ENCODE measurements around the gene INPP4A.
"Not testable (repeated sequence)": the region's sequence is repeated elsewhere in the genome, so short reads cannot be mapped to it uniquely, and the experiment has no call there.

Gene INPP4A

GRCh38 chr2:98444436-98445176, at the start of gene INPP4A:
TSS of gene INPP4A (plus strand) at chr2:98444858. CDS start at chr2:98520049, 75,191 bp downstream.
- DNase-seq, result peak; percentile 65

- DNase-seq, result no peak
These were observed 48.7 kb upstream of the INPP4A start for GRCh38 chr2:98395977-98396376.

DNA sequence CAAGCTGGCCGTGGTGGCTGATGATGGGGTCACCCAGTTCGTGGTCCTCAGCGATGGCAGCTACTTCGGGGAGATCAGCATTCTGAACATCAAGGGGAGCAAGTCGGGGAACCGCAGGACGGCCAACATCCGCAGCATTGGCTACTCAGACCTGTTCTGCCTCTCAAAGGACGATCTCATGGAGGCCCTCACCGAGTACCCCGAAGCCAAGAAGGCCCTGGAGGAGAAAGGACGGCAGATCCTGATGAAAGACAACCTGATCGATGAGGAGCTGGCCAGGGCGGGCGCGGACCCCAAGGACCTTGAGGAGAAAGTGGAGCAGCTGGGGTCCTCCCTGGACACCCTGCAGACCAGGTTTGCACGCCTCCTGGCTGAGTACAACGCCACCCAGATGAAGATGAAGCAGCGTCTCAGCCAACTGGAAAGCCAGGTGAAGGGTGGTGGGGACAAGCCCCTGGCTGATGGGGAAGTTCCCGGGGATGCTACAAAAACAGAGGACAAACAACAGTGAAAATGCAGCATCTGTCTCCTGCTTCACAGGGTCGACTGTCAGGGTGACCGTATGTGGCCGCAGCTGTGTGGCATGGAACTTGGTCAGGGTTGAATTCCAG, 47.8 kb upstream of the INPP4A start:
- DNase-seq, result no peak

DNA sequence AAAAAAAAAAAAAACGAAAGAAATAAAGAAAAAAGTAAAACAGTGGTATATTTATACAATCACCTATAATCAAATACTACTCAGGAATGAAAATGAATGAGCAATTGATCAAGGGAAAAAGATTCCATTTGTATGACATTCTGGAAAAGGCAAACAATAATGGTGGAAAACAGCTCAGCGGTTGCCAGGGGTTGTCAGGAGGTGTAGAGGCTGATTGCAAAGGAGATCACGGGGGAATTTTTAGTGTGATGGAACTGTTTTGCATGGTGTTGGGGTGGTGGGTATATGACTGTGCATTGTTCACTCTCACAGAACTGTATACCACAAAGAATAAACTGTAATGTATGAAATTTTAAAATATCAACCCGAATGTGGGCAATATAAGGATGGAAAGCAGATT, 45.5 kb upstream of the INPP4A start:
- DNase-seq, result no peak

GRCh38 chr2:98403878-98404277, 40.8 kb upstream of the INPP4A start:
- no peak for DNase-seq

- DNase-seq, result no peak
These were observed 40.0 kb upstream of the INPP4A start for GRCh38 chr2:98404556-98405250.

- DNase-seq, result no peak
These were observed 39.4 kb upstream of the INPP4A start for GRCh38 chr2:98405301-98405700.

GRCh38 chr2:98408155-98408554, 36.5 kb upstream of the INPP4A start:
- no peak for DNase-seq

DNA sequence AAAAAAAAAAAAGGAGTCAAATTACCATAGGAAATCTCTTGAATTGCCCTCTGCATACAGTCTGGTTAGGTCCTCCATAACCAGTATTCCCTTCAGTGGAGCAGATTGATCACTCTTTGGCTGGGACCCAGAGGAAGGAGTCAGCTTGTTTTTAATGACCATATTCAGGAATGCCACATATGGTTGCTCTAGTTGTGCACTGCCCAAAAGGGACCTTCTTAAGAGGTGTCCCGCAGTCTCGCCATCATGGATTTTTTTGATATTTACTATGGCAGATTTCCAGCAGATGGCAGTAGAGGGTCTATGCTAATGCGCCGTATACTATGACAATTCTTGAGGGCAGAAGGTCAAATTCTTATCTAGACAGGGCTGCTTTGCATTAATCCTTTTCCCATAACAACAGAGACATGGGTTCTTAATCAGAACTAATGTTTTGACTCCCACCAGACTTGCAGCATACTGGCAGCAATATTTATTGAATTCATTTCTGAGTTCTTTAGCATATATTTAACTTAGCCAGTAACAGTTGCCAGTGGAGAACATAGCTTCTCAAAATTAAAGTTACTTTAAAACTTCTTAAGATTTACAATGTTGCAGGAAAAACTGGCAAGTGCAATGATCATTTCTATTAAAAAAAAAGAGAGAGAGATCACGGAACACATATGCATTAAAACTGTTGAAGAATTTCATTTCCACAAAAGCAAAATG, 31.8 kb upstream of the INPP4A start:
- peak; percentile 83 for DNase-seq

DNA sequence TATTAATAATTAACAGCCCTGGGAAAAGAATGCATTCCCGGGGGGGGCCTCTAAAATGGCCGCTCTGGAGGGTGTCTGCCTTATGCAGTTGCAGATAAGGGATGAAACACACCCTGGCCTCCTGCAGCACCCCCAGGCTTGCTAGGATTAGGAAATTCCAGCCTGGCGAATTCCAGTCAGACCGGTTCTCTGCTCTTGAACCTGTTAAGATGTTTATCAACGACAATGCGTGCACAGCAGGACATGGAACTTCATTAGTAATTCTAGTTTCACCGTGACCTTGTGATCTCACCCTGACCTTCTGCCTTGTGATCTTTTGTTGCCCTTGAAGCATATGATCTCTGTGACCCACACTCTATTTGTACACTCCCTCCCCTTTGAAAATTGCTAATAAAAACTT, 30.4 kb upstream of the INPP4A start:
- not testable (repeated sequence) for DNase-seq

DNA sequence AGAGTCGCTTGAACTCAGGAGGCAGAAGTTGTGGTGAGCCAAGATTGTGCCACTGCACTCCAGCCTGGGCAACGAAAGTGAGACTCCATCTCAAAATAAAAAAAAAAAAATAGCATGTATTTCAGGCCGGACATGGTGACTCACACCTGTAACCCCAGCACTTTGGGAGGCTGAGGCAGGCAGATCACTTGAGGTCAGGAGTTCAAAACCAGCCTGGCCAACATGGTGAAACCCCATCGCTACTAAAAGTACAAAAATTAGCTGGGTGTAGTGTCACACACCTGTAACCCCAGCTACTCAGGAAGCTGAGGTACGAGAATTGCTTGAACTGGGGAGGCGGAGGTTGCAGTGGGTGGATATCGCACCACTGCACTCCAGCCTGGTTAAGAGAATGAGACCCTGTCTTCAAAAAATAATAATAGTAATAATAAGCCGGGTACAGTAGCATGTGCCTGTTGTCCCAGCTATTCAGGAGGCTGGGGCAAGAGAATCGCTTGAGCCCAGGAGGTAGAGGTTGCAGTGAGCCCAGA, 28.9 kb upstream of the INPP4A start:
- DNase-seq, result not testable (repeated sequence)

GRCh38 chr2:98416383-98417159, 28.1 kb upstream of the INPP4A start:
- no peak for DNase-seq

DNA sequence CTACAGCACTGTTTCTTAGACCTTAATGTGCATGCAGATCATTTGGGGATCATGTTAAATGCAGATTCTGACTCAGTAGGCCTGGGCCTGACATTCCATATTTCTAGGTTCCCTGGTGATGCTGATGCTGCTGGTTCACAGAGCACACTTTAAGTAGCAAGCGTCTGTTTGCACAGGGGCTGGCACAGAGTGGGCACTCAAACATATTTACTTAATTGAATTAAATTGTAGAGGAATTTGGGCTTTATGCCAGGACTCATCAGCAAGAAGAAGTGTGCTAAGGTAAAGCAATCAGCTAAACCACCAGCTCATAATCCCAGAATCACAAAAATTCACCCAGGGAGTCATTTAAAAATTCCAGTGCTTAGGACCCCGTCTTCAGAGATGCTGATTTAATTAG, 25.1 kb upstream of the INPP4A start:
- no peak for DNase-seq

DNA sequence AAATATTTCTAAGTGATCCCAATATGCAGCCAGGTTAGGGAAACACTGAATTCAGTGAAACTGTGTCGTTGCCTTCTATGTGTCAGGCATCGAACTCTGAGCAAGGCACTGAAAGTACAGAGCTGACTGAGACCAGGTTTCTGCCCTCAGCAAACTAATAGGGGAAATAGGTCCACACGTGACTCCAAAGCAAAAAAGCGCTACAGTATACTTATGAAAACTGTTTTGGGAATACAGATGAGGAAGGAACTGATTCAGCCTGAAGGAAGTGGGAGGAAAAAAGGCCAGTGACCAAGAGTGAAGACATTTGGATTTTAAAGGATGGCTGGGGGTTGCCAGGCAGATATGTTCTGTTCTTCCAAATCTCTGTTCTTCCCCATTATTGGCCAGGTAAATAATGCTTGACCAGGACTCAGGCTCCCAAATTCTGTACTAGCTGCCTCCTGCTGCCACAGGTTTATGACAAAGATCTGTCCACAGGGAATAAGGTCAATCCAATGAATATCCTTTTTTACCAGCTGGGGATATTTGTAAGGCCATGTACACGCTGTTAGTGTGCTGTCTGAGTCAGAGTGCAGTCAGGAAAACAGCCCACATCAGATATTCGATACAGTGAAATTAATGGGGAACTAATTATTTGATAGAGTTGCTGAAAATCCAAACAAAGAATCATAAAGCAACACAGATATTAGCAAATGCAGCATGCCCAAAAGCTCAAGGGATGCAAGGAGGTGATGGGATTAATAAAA, 24.5 kb upstream of the INPP4A start:
- no peak for DNase-seq

GRCh38 chr2:98422449-98422848, 22.2 kb upstream of the INPP4A start:
- DNase-seq, result no peak

DNA sequence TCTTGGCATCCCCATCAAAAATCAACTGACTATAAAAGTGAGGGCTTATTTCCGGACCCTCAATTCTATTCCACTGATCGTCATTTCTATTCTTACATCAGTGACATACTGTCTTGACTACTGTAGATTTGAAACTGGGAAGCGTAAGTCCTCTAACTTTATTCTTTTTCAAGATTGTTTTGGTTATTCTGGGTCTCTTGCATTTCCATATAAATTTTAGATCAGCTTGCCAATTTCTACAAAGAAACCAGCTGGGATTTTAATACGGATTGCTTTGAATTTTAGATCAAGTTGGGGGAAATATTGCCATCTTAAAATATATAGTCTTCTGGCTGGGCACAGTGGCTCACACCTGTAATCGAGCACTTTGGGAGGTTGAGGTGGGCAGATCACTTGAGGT, 17.9 kb upstream of the INPP4A start:
- DNase-seq, result no peak

GRCh38 chr2:98432145-98432544, 12.5 kb upstream of the INPP4A start:
- DNase-seq, result no peak

GRCh38 chr2:98433363-98433964, 11.2 kb upstream of the INPP4A start:
- no peak for DNase-seq

GRCh38 chr2:98434492-98434891, 10.2 kb upstream of the INPP4A start:
- DNase-seq, result no peak

DNA sequence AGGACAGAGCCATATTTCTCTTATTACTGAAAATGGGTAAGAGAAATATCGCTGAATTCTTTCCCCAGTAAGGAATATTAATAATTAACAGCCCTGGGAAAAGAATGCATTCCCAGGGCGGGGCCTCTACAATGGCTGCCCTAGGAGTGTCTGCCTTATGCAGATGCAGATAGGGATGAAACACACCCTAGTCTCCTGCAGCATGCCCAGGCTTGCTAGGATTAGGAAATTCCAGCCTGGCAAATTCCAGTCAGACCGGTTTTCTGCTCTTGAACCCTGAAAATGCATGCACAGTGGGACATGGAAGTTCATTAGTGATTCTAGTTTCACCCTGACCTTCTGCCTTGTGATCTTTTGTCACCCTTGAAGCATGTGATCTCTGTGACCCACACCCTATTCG, 9.0 kb upstream of the INPP4A start:
- not testable (repeated sequence) for DNase-seq

GRCh38 chr2:98436734-98437133, 7.9 kb upstream of the INPP4A start:
- no peak for DNase-seq

Measured in hematopoietic multipotent progenitor cell treated with erythropoietin and hydrocortisone succinate and interleukin-3 and kit ligand, for 8 days (in vitro differentiated cells).